Small intestine (tissue), 7 donors: ENCODE measurements around the gene APOL6. TPM values are rescaled to one million over a fixed set of nuclear protein-coding genes. Genes with fewer than 3 reads are reported as not detected.
"Not testable (repeated sequence)": the region's sequence is repeated elsewhere in the genome, so short reads cannot be mapped to it uniquely, and the experiment has no call there.

Experiments used
- DNase-seq, 2 donors: peaks; one replicate each; pipeline versions ENCODE4 v3.0.0 to v3.0.0-alpha.2; 2013
- FAIRE-seq: peaks from 2 replicates; lab custom pipeline; 2012; peaks lifted over from hg19 to GRCh38; lab: Jason Lieb, UNC
- H3K27ac ChIP-seq, 3 donors: one replicate each; pipeline ENCODE4 v1.5.1; 2013; ENCODE audit warnings: low read length in 2 of 3, mild to moderate bottlenecking in 2 of 3, control low read depth in 1 of 3, inconsistent platforms in 1 of 3, low read depth in 1 of 3, moderate library complexity in 1 of 3
- H3K27me3 ChIP-seq, 3 donors: one replicate each; pipeline ENCODE4 v1.6.1; 2013; ENCODE audit warnings: low read length in 3 of 3, inconsistent platforms in 1 of 3; ENCODE audit not compliant: control insufficient read depth in 3 of 3, insufficient read depth in 3 of 3
- H3K36me3 ChIP-seq, 3 donors: one replicate each; pipeline ENCODE4 v1.6.1; 2013; ENCODE audit warnings: low read length in 3 of 3, inconsistent platforms in 1 of 3, low read depth in 1 of 3, mild to moderate bottlenecking in 1 of 3, moderate library complexity in 1 of 3; ENCODE audit not compliant: control insufficient read depth in 3 of 3, insufficient read depth in 2 of 3
- H3K4me1 ChIP-seq, 3 donors: one replicate each; pipeline ENCODE4 v1.6.1; 2013; ENCODE audit warnings: low read length in 2 of 3, inconsistent platforms in 1 of 3, low read depth in 1 of 3, mild to moderate bottlenecking in 1 of 3, moderate library complexity in 1 of 3; ENCODE audit not compliant: control insufficient read depth in 3 of 3, insufficient read depth in 2 of 3
- H3K4me3 ChIP-seq, 3 donors: one replicate each; pipeline ENCODE4 v1.5.1; 2013; ENCODE audit warnings: low read length in 3 of 3, control low read depth in 1 of 3, inconsistent platforms in 1 of 3, low read depth in 1 of 3, mild to moderate bottlenecking in 1 of 3, moderate library complexity in 1 of 3
- H3K9me3 ChIP-seq, 2 donors: one replicate each; pipeline ENCODE4 v1.6.1; 2013; ENCODE audit warnings: low read depth in 1 of 2, low read length in 1 of 2; ENCODE audit not compliant: control insufficient read depth in 2 of 2, insufficient read depth in 1 of 2
- WGBS, 3 donors: extraction: QIAGEN DNeasy Blood & Tissue Kit; methylation state at CpG; one replicate each; pipeline ENCODE4 v1.1.7; 2013; 5-methylcytosine and 5-hydroxymethylcytosine counted together
- polyA plus RNA-seq, 4 donors: library from polyadenylated mRNA; stranded (reverse) in 3 of 4; unstranded in 1 of 4; fragments of 200-250 nt in 3 of 4; fragments of 120-200 nt in 1 of 4; gene quantifications; one replicate each; pipeline versions ENCODE4 v1.2.1 to v1.2.3, GENCODE V29; 2013
- donor health status: healthy with polysubstance abuse.
- donor health status: control.
- donor health status: control.
- donor health status: Bipolar disorder and iron deficiency.
- donor health status: healthy.

APOL6 gene
- polyA plus RNA-seq, 4 donors, result 11.3 to 30.5 (median 19.3) TPM

- WGBS, 3 donors, result 78 to 88% (median 79%) methylated on average over 14 of the region's 14 CpGs
- H3K27ac ChIP-seq, result no peak overlapping the region
- H3K4me1 ChIP-seq, result no peaks in the 10 kb centered on the region
- peaks cover 0 to 7% of the 10 kb centered on the region in 2 donors for H3K9me3 ChIP-seq
- no peaks in the 10 kb centered on the region for H3K27me3 ChIP-seq
- no peak for FAIRE-seq
- H3K4me3 ChIP-seq, result no peak overlapping the region
- H3K36me3 ChIP-seq, result no peaks in the 10 kb centered on the region
- no peak for DNase-seq
These were observed 48.9 kb downstream of the APOL6 start for GRCh38 chr22:35697142-35697541.

- not testable (repeated sequence) for H3K4me1 ChIP-seq, DNase-seq, H3K36me3 ChIP-seq, H3K27me3 ChIP-seq, FAIRE-seq, H3K4me3 ChIP-seq, H3K9me3 ChIP-seq, H3K27ac ChIP-seq
- 75 to 85% (median 81%) methylated on average over 6 of the region's 6 CpGs for WGBS, 3 donors
These were observed 51.6 kb downstream of the APOL6 start for GRCh38 chr22:35699852-35700251.

- Histone ChIP-seq H3K9me3 (no peaks in the 10 kb centered on the region), H3K4me3 (no peak overlapping the region), H3K36me3 (no peaks in the 10 kb centered on the region), H3K4me1 (no peaks in the 10 kb centered on the region), H3K27ac (no peak overlapping the region), H3K27me3 (no peaks in the 10 kb centered on the region)
- DNase-seq (peak in 1 of 2 donors; percentile 71), FAIRE-seq (no peak)
- 67 to 78% (median 74%) methylated on average over 7 of the region's 7 CpGs for WGBS, 3 donors
These were observed 55.8 kb downstream of the APOL6 start for GRCh38 chr22:35703861-35704584.

GRCh38 chr22:35705141-35705540 is 56.9 kb downstream of the APOL6 start:
- Histone ChIP-seq H3K36me3 (no peaks in the 10 kb centered on the region), H3K4me3 (no peak overlapping the region), H3K27ac (no peak overlapping the region), H3K27me3 (no peaks in the 10 kb centered on the region), H3K4me1 (no peaks in the 10 kb centered on the region), H3K9me3 (no peaks in the 10 kb centered on the region)
- no peak for FAIRE-seq
- 83 to 94% (median 90%) methylated on average over 3 of the region's 3 CpGs for WGBS, 3 donors
- DNase-seq, result no peak

GRCh38 chr22:35708453-35708852 is 60.2 kb downstream of the APOL6 start:
- no peak overlapping the region for H3K4me3 ChIP-seq
- no peak for DNase-seq
- peaks cover 0 to 2% (median 0%) of the 10 kb centered on the region in 3 donors for H3K36me3 ChIP-seq
- no peaks in the 10 kb centered on the region for H3K9me3 ChIP-seq
- H3K27me3 ChIP-seq, result no peaks in the 10 kb centered on the region
- H3K27ac ChIP-seq, result no peak overlapping the region
- no peaks in the 10 kb centered on the region for H3K4me1 ChIP-seq
- 61 to 72% (median 65%) methylated on average over 7 of the region's 7 CpGs for WGBS, 3 donors
- FAIRE-seq, result no peak

- Histone ChIP-seq H3K27me3 (no peaks in the 10 kb centered on the region), H3K27ac (no peak overlapping the region), H3K4me1 (no peaks in the 10 kb centered on the region), H3K36me3 (peaks cover 0 to 2% (median 0%) of the 10 kb centered on the region in 3 donors), H3K4me3 (no peak overlapping the region), H3K9me3 (no peaks in the 10 kb centered on the region)
- peak in 1 of 2 donors; percentile 37 for DNase-seq
- FAIRE-seq, result no peak
- WGBS, 3 donors, result 58 to 73% (median 66%) methylated on average over 7 of the region's 7 CpGs
These were observed 60.7 kb downstream of the APOL6 start for GRCh38 chr22:35708917-35709316.

GRCh38 chr22:35711336-35711735 is 63.1 kb downstream of the APOL6 start:
- WGBS, 3 donors, result 85 to 87% (median 85%) methylated on average over 4 of the region's 4 CpGs
- Histone ChIP-seq H3K36me3 (peaks cover 0 to 2% (median 0%) of the 10 kb centered on the region in 3 donors), H3K27me3 (no peaks in the 10 kb centered on the region), H3K4me1 (no peaks in the 10 kb centered on the region), H3K9me3 (no peaks in the 10 kb centered on the region), H3K4me3 (no peak overlapping the region), H3K27ac (no peak overlapping the region)
- DNase-seq, result no peak
- FAIRE-seq, result no peak

- DNase-seq, result no peak
- no peak for FAIRE-seq
- Histone ChIP-seq H3K4me1 (no peaks in the 10 kb centered on the region), H3K27ac (no peak overlapping the region), H3K4me3 (no peak overlapping the region), H3K9me3 (no peaks in the 10 kb centered on the region), H3K27me3 (no peaks in the 10 kb centered on the region), H3K36me3 (peaks cover 0 to 2% (median 0%) of the 10 kb centered on the region in 3 donors)
- WGBS, 3 donors, result 89 to 99% (median 95%) methylated on average over 2 of the region's 2 CpGs
These were observed 64.4 kb downstream of the APOL6 start for GRCh38 chr22:35712672-35713071.

- H3K4me1 ChIP-seq, result no peaks in the 10 kb centered on the region
- no peaks in the 10 kb centered on the region for H3K27me3 ChIP-seq
- H3K4me3 ChIP-seq, result no peak within 1 kb of the TSS
- WGBS, 3 donors, result 76 to 86% (median 79%) methylated on average over 3 of the region's 3 CpGs
- no peak within 1 kb of the TSS for H3K27ac ChIP-seq
- no peak for DNase-seq
- FAIRE-seq, result no peak
- H3K9me3 ChIP-seq, result peaks cover 0 to 9% of the 10 kb centered on the region in 2 donors
- H3K36me3 ChIP-seq, result no peaks in the 10 kb centered on the region
These were observed 69.3 kb downstream of the APOL6 start, which contains the start of gene APOL5 for GRCh38 chr22:35717572-35717971. APOL5 (plus strand) TSS chr22:35717872; CDS start chr22:35717872, 0 bp downstream.
